Kidney epithelial cell (primary cell): ENCODE results near the gene FMN1. TPM values are rescaled to one million over a fixed set of nuclear protein-coding genes. Genes with fewer than 3 reads are reported as not detected.

ENCODE experiments used
- DNase-seq: peaks from one replicate; pipeline ENCODE4 v3.0.0-alpha.2; 2010; ENCODE audit warnings: low read depth
- H3K27me3 ChIP-seq: 2 replicates; pipeline ENCODE4 v1.6.0; 2011; ENCODE audit warnings: low read length; ENCODE audit not compliant: control insufficient read depth, insufficient read depth
- H3K36me3 ChIP-seq: 2 replicates; pipeline ENCODE4 v1.5.1; 2011; ENCODE audit warnings: low read length; ENCODE audit not compliant: control insufficient read depth, insufficient read depth
- H3K4me3 ChIP-seq: 2 replicates; pipeline ENCODE4 v1.5.1; 2011; ENCODE audit warnings: low read depth, mild to moderate bottlenecking, control low read depth, low read length
- total RNA-seq: library from RNA; depleted of rRNA; stranded (reverse); fragments of >200 nt; gene quantifications from 2 replicates; pipeline ENCODE4 v1.2.3, GENCODE V29; 2015
- TF ChIP-seq, protein P1 (sequence below): IDR thresholded peaks from 2 replicates; pipeline ENCODE4 v1.5.1; 2011; ENCODE audit warnings: mild to moderate bottlenecking, moderate library complexity, low read length, control low read depth, inconsistent platforms; ENCODE audit not compliant: insufficient read depth, poor library complexity, severe bottlenecking

FMN1 gene
- total RNA-seq, 1 donor from 2014 or later: 4.5 TPM

DNA sequence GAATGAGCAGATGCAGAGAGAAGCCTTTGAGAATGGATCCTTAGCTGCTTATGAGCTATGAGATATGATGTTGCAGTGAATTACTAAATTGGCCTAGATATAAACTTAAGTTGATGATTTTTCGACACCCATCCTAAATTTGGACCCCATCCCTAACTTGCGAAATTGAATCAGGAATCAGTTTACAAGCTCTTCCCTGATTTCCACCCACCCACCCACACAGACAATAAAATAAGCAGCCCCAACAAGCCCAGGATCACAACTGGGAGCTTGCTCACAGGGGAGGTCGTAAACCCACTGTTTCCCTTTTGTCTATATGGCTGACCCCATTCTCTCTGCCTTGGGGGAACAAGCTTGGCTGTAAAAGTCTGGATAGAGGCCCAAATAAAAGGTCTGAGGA lies 419.4 kb downstream of the FMN1 start:
- TF ChIP-seq, protein P1, sequence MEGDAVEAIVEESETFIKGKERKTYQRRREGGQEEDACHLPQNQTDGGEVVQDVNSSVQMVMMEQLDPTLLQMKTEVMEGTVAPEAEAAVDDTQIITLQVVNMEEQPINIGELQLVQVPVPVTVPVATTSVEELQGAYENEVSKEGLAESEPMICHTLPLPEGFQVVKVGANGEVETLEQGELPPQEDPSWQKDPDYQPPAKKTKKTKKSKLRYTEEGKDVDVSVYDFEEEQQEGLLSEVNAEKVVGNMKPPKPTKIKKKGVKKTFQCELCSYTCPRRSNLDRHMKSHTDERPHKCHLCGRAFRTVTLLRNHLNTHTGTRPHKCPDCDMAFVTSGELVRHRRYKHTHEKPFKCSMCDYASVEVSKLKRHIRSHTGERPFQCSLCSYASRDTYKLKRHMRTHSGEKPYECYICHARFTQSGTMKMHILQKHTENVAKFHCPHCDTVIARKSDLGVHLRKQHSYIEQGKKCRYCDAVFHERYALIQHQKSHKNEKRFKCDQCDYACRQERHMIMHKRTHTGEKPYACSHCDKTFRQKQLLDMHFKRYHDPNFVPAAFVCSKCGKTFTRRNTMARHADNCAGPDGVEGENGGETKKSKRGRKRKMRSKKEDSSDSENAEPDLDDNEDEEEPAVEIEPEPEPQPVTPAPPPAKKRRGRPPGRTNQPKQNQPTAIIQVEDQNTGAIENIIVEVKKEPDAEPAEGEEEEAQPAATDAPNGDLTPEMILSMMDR: no peak
- H3K36me3 ChIP-seq: no peaks in the 10 kb centered on the region
- no peak for DNase-seq
- no peaks in the 10 kb centered on the region for H3K27me3 ChIP-seq
- no peak overlapping the region for H3K4me3 ChIP-seq

DNA sequence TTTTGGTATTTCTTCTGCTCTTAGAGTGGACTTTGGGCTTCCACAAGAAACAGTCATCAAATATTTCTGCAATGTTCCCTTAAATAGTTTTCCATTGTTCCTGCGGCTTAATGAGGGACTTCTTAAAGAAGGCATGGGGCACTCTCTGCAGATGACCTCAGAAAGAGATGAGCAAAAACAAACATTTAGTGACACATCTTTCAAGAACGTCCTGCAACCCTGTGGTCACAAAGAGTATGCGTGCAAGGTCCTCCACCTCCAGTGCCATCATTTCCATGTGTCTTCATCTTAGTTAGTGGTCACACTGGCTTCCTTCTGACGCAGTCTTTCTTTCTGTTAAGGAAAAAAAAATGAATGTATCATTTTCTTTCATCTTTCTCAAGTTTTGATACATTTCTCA lies 420.5 kb downstream of the FMN1 start:
- peak; percentile 51 for DNase-seq
- no peak overlapping the region for H3K4me3 ChIP-seq
- no peaks in the 10 kb centered on the region for H3K27me3 ChIP-seq
- H3K36me3 ChIP-seq: no peaks in the 10 kb centered on the region
- TF ChIP-seq, protein P1: no peak

DNA sequence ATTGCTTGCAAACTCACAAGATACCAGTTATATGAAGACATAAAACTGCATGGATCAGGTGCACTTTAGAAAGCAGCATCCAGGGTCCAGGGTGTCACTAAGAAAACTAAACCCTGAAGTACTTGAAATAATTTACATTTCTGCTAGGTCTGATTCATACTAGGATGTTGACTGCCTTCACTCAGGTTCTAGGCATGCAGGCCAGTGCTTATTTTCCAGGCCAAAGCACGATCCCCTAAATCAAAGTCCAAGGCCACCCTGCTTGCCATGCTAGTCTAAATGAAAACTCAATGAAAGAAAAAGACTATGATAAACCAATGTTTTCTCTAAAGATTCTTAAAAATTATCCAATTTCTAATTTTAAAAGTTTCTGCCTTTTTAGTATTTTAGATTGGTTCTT lies 427.3 kb downstream of the FMN1 start:
- Histone ChIP-seq H3K36me3 (no peaks in the 10 kb centered on the region), H3K27me3 (no peaks in the 10 kb centered on the region), H3K4me3 (no peak overlapping the region)
- TF ChIP-seq, protein P1: no peak
- no peak for DNase-seq

DNA sequence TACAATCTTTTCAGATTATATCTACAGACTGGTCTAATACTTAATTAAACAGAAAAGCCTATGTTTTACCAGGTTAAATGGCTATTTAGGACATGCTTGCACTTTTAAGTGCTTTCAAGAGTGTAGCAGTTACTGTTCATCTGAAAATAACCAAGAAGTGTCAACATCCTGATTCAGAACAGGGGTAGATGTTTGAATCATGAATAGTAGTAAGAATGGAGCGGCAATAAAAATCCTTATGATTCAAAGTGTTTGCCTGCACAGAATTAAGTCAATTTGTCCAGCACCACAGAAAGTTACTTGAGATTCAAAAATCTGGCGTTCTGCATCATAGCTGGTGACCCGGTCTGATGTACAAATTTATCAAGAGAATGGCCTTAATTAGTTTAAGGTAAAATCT lies 428.4 kb downstream of the FMN1 start:
- no peaks in the 10 kb centered on the region for H3K27me3 ChIP-seq
- DNase-seq: no peak
- TF ChIP-seq, protein P1: no peak
- H3K36me3 ChIP-seq: no peaks in the 10 kb centered on the region
- H3K4me3 ChIP-seq: no peak overlapping the region

DNA sequence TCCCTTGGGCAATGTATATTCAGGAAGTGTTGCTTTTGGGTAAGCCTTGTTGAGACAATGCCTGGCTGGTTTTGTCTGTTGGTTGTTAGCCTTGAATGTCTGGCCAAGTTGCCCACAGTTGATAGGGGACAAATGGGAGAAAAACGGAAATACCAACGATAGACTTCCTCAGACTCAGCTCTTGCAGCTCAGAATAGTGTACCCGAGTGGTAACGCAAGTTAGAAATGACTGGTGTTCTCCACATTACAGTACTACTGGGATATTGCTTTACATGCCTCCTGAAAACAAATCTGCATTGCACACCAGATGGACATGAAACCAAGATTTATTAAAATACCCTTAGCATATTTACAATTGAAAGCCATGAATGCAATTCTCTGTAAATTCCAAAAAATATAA lies 429.3 kb downstream of the FMN1 start:
- Histone ChIP-seq H3K36me3 (no peaks in the 10 kb centered on the region), H3K4me3 (no peak overlapping the region), H3K27me3 (no peaks in the 10 kb centered on the region)
- no peak for DNase-seq
- TF ChIP-seq, protein P1: no peak

DNA sequence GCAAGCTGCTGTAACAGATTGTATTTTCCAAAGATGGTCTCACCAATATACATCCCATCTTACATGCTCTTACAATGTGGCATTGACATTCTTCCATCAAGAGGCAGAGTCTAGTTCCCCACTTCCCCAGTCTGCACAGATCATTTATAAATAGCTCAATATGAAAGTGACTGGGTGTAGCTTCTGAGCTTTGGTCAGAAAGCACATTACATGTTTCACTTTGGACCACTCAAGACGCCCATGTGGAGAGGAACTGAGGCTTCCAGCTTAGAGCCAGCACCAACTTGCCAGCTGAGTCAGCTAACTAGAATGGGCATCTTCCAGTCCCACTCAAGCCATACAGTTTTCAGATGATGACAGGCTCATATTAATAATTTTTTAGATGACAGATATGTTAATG lies 431.2 kb downstream of the FMN1 start:
- H3K4me3 ChIP-seq: no peak overlapping the region
- TF ChIP-seq, protein P1: no peak
- H3K27me3 ChIP-seq: no peaks in the 10 kb centered on the region
- no peak for DNase-seq
- no peaks in the 10 kb centered on the region for H3K36me3 ChIP-seq
